AG04449 (cell line): ENCODE measurements around the gene LRG1.
"Not testable (repeated sequence)": the region's sequence is repeated elsewhere in the genome, so short reads cannot be mapped to it uniquely, and the experiment has no call there.

Source experiments
- CTCF ChIA-PET: fragments of 350-600 bp; formaldehyde crosslinking; extraction: SDS; loops from one replicate; lab custom pipeline; 2021; ENCODE audit warnings: antibody characterized with exemption; lab: Yijun Ruan, JAX
- POLR2A ChIA-PET: fragments of 400-600, 350-600 bp; formaldehyde crosslinking; extraction: SDS; loops from one replicate; lab custom pipeline; 2020; ENCODE audit warnings: antibody characterized with exemption, inconsistent platforms; lab: Yijun Ruan, JAX
- DNase-seq: peaks from one replicate; pipeline ENCODE4 v3.0.0-alpha.2; 2010; ENCODE audit warnings: low read depth, low spot score
- H3K4me3 ChIP-seq: 2 replicates; pipeline ENCODE4 v1.5.1; 2011; ENCODE audit warnings: low read depth, mild to moderate bottlenecking, control low read depth, low read length
- TF ChIP-seq, protein P1 (sequence below): IDR thresholded peaks from one replicate; pipeline ENCODE4 v1.5.1; 2011; ENCODE audit warnings: mild to moderate bottlenecking, moderate library complexity, low read length, control low read depth, inconsistent platforms; ENCODE audit not compliant: insufficient read depth; ENCODE audit errors: missing control alignments

Gene LRG1

GRCh38 chr19:4547303-4548237 is 7.7 kb upstream of the LRG1 start:
- CTCF ChIA-PET = interaction anchor here (1.1 to 2.3 kb wide), 7 partner anchors 9 to 89 kb away, joined by 4 to 15 read pairs (median 6); partner anchors contain the start of gene SEMA6B
- TF ChIP-seq, protein P1, sequence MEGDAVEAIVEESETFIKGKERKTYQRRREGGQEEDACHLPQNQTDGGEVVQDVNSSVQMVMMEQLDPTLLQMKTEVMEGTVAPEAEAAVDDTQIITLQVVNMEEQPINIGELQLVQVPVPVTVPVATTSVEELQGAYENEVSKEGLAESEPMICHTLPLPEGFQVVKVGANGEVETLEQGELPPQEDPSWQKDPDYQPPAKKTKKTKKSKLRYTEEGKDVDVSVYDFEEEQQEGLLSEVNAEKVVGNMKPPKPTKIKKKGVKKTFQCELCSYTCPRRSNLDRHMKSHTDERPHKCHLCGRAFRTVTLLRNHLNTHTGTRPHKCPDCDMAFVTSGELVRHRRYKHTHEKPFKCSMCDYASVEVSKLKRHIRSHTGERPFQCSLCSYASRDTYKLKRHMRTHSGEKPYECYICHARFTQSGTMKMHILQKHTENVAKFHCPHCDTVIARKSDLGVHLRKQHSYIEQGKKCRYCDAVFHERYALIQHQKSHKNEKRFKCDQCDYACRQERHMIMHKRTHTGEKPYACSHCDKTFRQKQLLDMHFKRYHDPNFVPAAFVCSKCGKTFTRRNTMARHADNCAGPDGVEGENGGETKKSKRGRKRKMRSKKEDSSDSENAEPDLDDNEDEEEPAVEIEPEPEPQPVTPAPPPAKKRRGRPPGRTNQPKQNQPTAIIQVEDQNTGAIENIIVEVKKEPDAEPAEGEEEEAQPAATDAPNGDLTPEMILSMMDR = peak; percentile 25
- no peak for DNase-seq
- POLR2A ChIA-PET = no interaction called here
- no peak overlapping the region for H3K4me3 ChIP-seq

GRCh38 chr19:4543842-4544647 is 4.2 kb upstream of the LRG1 start:
- CTCF ChIA-PET = interaction anchor here (1.0 to 1.2 kb wide), 2 partner anchors 19 to 92 kb away, joined by 3 to 4 read pairs; no protein-coding TSS in a partner anchor

GRCh38 chr19:4542896-4543841 is 3.3 kb upstream of the LRG1 start:
- TF ChIP-seq, protein P1 = no peak
- ChIA-PET CTCF (no interaction called here), POLR2A (no interaction called here)
- no peak for DNase-seq
- no peak overlapping the region for H3K4me3 ChIP-seq

More at GRCh38 chr19:4543842-4544647, 4.2 kb upstream of the LRG1 start:
- DNase-seq = no peak
- TF ChIP-seq, protein P1 = no peak
- H3K4me3 ChIP-seq = no peak overlapping the region
- POLR2A ChIA-PET = no interaction called here

DNA sequence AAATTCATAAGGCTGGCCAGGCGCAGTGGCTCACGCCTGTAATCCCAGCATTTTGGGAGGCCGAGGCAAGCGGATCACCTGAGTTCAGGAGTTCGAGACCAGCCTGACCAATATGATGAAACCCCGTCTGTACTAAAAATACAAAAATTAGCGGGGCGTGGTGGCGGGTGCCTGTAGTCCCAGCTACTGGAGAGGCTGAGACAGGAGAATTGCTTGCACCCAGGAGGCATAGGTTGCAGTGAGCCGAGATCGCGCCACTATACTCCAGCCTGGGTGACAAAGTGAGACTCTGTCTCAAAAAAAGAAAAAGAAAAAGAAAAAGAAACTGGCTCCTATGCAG is 1.9 kb upstream of the LRG1 start:
- CTCF ChIA-PET = interaction anchor here (1.3 to 1.6 kb wide), 2 partner anchors 15 to 94 kb away, joined by 3 read pairs; no protein-coding TSS in a partner anchor
- H3K4me3 ChIP-seq, POLR2A ChIA-PET, DNase-seq: not testable (repeated sequence)

GRCh38 chr19:4541114-4541805 is 1.4 kb upstream of the LRG1 start:
- CTCF ChIA-PET = interaction anchor here (1.3 to 1.7 kb wide), 3 partner anchors 15 to 95 kb away, joined by 3 to 10 read pairs (median 3); no protein-coding TSS in a partner anchor
- H3K4me3 ChIP-seq = no peak overlapping the region
- DNase-seq = no peak
- TF ChIP-seq, protein P1 = no peak
- POLR2A ChIA-PET = no interaction called here
